Adrenal gland (tissue), 12 donors: Measurements from ENCODE around the gene FARS2. TPM values are rescaled to one million over a fixed set of nuclear protein-coding genes. Genes with fewer than 3 reads are reported as not detected.

Experiments
- DNase-seq, 7 donors: peaks; one replicate each; pipeline ENCODE4 v3.0.0-alpha.2; 2019 to 2020
- H3K27ac ChIP-seq, 5 donors: fragments of 200-600 bp; sonication (generic) in 4 of 5; 1 replicate in 3 of 5; 2 replicates in 2 of 5; pipeline versions ENCODE4 v1.5.1 to v1.8.0; 2016 to 2020; ENCODE audit warnings: mild to moderate bottlenecking in 1 of 5
- H3K27me3 ChIP-seq: fragments of 200-600 bp; 2 replicates; pipeline ENCODE4 v1.8.0; 2021
- H3K36me3 ChIP-seq, 2 donors: fragments of 200-600 bp; replicated peaks in 1 of 2; 1 replicate in 1 of 2; 2 replicates in 1 of 2; pipeline versions ENCODE4 v1.5.1 to v1.8.0; 2018 to 2022
- H3K4me1 ChIP-seq, 2 donors: fragments of 200-600 bp; replicated peaks in 1 of 2; 1 replicate in 1 of 2; 2 replicates in 1 of 2; pipeline versions ENCODE4 v1.5.1 to v1.8.0; 2018 to 2021
- H3K4me3 ChIP-seq, 4 donors: fragments of 200-600 bp; sonication (generic) in 3 of 4; one replicate each; pipeline ENCODE4 v1.5.1; 2016 to 2018
- H3K9me3 ChIP-seq, 3 donors: fragments of 200-600 bp; sonication (generic) in 1 of 3; replicated peaks in 1 of 3; 1 replicate in 2 of 3; 2 replicates in 1 of 3; pipeline versions ENCODE4 v1.5.1 to v1.8.0; 2016 to 2021
- POLR2A ChIP-seq, 2 donors: fragments of 450-650 bp; IDR thresholded peaks; one replicate each; pipeline ENCODE4 v1.6.1; 2017; ENCODE audit warnings: antibody characterized with exemption in 2 of 2, mild to moderate bottlenecking in 2 of 2, moderate library complexity in 1 of 2
- WGBS, 4 donors: extraction: QIAGEN DNeasy Blood & Tissue Kit in 2 of 4; methylation state at CpG; one replicate each; pipeline versions ENCODE4 v1.1.5 to v1.1.7; 2013 to 2017; 5-methylcytosine and 5-hydroxymethylcytosine counted together
- intact Hi-C, 2 donors: fragments of 100-400 bp; cut with DNase I; formaldehyde crosslinking; loops; one replicate each; pipeline versions ENCODE4 v1.14.1 to v1.15.0; 2022 to 2023
- polyA plus RNA-seq, 3 donors: library from polyadenylated mRNA; stranded (reverse); fragments of 200-250 nt in 2 of 3; fragments of 350-450 nt in 1 of 3; fragmentation: Illumina TruSeq in 1 of 3; extraction: RNeasy Lipid Tissue Mini Kit (QIAGEN cat#74804) in 1 of 3; gene quantifications; one replicate each; pipeline ENCODE4 v1.2.3, GENCODE V29; 2013 to 2014
- total RNA-seq, 9 donors: library from RNA; depleted of rRNA in 4 of 9; stranded (reverse); fragments of >200 nt in 4 of 9; fragments of 120-200 nt in 1 of 9; fragmentation: NEBNext Ultra II Directional in 1 of 9; extraction: Animal tissue kit (Norgen Biotek cat#: 25700) in 1 of 9; gene quantifications; one replicate each; pipeline versions ENCODE4 v1.1.0 to v1.2.4, GENCODE V29; 2013 to 2023
- TF ChIP-seq, protein P1 (sequence below), 6 experiments: fragments of 450-650 bp in 4 of 6; fragments of 200-600 bp in 2 of 6; sonication (generic) in 1 of 6; IDR thresholded peaks; 1 replicate in 5 of 6; 2 replicates in 1 of 6; pipeline versions ENCODE4 v1.5.1 to v1.8.0; 2016 to 2021; ENCODE audit warnings: antibody characterized with exemption in 6 of 6, mild to moderate bottlenecking in 2 of 6, moderate library complexity in 1 of 6
- donor health status: healthy with polysubstance abuse.
- donor health status: Bipolar disorder and iron deficiency.
- donor health status: DM: yes; HTN: yes; CAD: no.
- donor health status: DM: no; HTN: no; CAD: no.
- donor health status: DM: no; HTN: no; CAD: no.
- donor health status: DM: yes; HTN: yes; CAD: no.

FARS2 gene
- total and polyA plus RNA-seq, 12 donors, result 7.2 to 55.2 (median 19.8) TPM

DNA sequence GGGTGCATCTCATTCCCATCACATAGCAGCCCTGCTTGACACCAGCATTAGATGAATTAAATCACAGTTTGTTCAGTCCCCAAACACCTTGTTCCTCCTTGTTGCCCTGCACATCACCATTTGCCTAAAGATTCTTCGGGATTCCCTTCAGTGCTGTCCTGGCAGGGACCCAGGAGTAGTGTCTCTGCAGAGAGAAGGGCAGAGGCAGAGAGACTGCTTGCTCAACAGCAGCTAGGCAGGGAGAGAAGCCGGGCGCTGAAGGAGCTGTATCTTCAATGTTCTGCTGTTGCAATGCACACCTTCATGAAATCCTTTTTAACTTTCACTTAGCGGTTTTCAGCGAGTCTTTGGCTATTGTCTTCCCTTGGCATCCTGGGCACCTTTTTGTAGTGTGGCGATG lies 362.9 kb downstream of the FARS2 start:
- intact Hi-C loops, result no loop called here
- WGBS, 4 donors, result 82 to 99% (median 90%) methylated on average over 6 of the region's 6 CpGs
- Histone ChIP-seq H3K27me3 (no peaks in the 10 kb centered on the region), H3K27ac (no peak overlapping the region), H3K4me1 (no peaks in the 10 kb centered on the region), H3K9me3 (no peaks in the 10 kb centered on the region), H3K4me3 (no peak overlapping the region), H3K36me3 (no peaks in the 10 kb centered on the region)
- no peak for DNase-seq
- no peak for TF ChIP-seq POLR2A (IDR thresholded peaks at IDR 0.05)
- TF ChIP-seq, protein P1, sequence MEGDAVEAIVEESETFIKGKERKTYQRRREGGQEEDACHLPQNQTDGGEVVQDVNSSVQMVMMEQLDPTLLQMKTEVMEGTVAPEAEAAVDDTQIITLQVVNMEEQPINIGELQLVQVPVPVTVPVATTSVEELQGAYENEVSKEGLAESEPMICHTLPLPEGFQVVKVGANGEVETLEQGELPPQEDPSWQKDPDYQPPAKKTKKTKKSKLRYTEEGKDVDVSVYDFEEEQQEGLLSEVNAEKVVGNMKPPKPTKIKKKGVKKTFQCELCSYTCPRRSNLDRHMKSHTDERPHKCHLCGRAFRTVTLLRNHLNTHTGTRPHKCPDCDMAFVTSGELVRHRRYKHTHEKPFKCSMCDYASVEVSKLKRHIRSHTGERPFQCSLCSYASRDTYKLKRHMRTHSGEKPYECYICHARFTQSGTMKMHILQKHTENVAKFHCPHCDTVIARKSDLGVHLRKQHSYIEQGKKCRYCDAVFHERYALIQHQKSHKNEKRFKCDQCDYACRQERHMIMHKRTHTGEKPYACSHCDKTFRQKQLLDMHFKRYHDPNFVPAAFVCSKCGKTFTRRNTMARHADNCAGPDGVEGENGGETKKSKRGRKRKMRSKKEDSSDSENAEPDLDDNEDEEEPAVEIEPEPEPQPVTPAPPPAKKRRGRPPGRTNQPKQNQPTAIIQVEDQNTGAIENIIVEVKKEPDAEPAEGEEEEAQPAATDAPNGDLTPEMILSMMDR (IDR thresholded peaks at IDR 0.05), result no peak

DNA sequence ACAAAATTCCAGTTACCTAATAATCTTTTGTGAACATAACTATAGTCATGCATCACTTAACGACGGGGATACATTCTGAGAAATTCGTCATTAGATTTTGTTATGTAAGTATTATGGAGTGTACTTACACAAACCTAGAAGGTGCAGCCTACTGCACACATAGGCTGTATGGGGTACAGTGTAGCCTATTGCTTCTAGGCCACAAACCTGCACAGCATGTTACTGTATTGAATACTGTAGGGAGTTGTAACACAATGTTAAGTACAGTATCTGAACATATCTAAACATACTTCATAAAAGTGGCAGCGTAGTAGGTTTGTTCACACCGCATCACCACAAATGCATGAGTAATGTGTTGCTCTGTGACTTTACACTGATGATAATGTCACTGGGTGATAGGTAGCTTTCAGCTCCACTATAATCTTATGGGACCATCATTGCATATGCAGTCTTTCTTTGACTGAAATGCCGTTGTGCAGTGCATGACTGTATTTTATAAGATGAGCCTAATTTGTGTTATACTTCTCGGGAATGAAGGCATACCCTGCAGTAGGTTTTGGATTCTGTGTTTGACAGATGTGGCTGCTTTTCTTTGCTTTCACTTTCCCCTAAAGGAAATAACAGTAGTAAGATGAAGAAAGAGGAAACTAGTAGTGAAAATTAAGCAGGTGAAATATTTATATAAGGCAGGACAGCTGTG lies 365.6 kb downstream of the FARS2 start:
- Histone ChIP-seq H3K4me1 (no peaks in the 10 kb centered on the region), H3K36me3 (no peaks in the 10 kb centered on the region), H3K27me3 (no peaks in the 10 kb centered on the region), H3K27ac (no peak overlapping the region), H3K9me3 (no peaks in the 10 kb centered on the region), H3K4me3 (no peak overlapping the region)
- TF ChIP-seq, protein P1 (IDR thresholded peaks at IDR 0.05), result no peak
- no peak for TF ChIP-seq POLR2A (IDR thresholded peaks at IDR 0.05)
- DNase-seq, result no peak
- intact Hi-C loops, result no loop called here
- 81 to 86% (median 86%) methylated on average over 7 of the region's 7 CpGs for WGBS, 4 donors

DNA sequence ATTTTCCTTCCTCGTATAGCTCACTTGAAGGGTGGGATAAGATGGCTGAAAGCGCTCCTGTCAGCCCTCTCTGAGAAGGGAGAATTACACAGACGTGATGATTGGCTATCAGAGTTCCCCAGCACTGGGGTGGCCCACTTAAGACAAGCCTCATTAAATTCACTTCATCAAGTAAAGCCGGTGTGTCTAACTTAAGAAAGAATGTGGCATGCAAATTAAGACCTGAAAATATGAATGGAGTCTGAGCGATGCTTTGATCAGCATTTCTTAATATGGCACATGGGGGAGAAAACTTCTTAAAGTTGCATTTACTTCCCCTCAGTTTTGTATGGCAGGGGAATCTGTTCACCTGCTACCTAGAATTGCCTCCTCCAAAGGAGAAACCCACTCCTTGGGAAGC lies 369.3 kb downstream of the FARS2 start:
- Histone ChIP-seq H3K36me3 (no peaks in the 10 kb centered on the region), H3K27me3 (no peaks in the 10 kb centered on the region), H3K4me3 (no peak overlapping the region), H3K4me1 (no peaks in the 10 kb centered on the region), H3K9me3 (no peaks in the 10 kb centered on the region), H3K27ac (no peak overlapping the region)
- intact Hi-C loops, result no loop called here
- no peak for DNase-seq
- 93 to 96% (median 95%) methylated on average over 5 of the region's 5 CpGs for WGBS, 4 donors
- no peak for TF ChIP-seq POLR2A (IDR thresholded peaks at IDR 0.05)
- TF ChIP-seq, protein P1 (IDR thresholded peaks at IDR 0.05), result no peak

DNA sequence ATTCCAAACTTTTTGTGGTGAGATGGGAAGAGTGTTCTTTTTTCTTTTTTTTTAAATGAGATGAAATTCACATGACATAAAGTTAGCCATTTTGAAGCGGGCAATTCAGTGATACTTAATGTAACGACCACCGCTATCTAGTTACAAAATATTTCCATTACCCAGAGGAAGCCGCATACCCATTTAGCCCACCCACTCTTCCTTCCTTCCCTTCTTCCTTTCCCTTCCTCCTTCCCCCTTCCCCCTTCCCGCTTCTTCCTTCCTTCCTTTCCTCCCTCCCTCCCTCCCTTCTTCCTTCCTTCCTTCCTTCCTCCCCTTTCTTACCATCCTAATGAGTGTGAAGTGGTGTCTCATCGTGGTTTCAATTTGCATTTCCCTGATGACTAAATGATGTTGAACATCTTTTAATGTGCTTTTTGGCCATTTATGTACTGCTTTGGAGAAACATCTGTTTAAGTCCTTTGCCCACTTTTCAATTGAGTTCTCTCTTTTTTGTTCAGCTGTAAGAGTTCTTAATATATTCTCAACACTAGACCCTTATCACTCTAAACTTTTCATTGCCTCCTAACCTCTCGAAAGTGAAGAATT lies 371.1 kb downstream of the FARS2 start:
- H3K27ac ChIP-seq, result no peak overlapping the region
- no peak for DNase-seq
- no peaks in the 10 kb centered on the region for H3K36me3 ChIP-seq
- WGBS, 4 donors, result 85 to 94% (median 90%) methylated on average over 7 of the region's 7 CpGs
- H3K9me3 ChIP-seq, result no peaks in the 10 kb centered on the region
- intact Hi-C loops, result no loop called here
- no peaks in the 10 kb centered on the region for H3K27me3 ChIP-seq
- no peak for TF ChIP-seq POLR2A (IDR thresholded peaks at IDR 0.05)
- TF ChIP-seq, protein P1 (IDR thresholded peaks at IDR 0.05), result no peak
- no peaks in the 10 kb centered on the region for H3K4me1 ChIP-seq
- no peak overlapping the region for H3K4me3 ChIP-seq
